NCI-H187 (cell line): ENCODE measurements around the gene NRL.

ENCODE experiments used
- DNase-seq, 2 experiments: peaks; one replicate each; lab custom pipeline; 2025; lab: John Stamatoyannopoulos, UW

Gene NRL

DNA sequence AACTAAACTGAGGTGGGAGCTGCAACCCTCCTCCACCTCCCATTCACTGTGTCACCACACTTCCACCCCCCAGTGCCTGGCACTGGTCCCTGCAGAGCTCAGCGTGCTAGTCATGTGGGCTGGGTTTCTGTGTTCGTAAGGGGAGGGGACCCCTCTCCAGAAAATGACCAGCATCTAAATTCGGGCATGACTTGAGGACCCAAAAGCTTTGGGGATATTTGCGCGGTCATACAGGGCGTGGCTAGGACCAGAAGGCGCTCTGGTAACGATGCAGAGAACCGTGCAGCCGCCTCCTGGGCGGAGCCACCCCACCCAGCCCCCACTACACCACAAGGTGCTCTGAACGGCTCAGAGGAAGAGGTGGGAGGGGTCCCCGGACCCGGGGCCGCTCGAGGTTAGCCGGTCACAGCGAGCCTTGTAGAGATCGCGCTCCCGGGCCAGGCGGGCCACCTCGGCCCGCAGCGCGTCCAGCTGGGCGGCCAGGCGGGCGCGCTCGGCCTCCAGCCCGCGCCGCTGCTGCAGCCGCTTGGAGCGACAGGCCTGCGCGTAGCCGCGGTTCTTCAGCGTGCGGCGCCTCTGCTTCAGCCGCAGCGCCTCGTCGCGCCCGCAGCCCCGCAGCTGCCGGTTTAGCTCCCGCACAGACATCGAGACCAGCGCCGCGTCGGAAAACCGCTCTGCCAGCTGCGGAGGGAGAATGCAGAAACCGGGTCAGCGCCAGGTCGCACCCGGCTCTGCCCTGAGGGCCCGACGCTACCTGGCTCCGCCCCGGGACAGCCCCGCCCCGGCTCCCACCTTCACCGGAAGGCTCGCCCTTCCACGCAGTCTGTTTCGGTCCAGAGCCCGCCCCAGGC, 33.6 kb downstream of the NRL start:
- peak; percentile 42 to 48 for DNase-seq

DNA sequence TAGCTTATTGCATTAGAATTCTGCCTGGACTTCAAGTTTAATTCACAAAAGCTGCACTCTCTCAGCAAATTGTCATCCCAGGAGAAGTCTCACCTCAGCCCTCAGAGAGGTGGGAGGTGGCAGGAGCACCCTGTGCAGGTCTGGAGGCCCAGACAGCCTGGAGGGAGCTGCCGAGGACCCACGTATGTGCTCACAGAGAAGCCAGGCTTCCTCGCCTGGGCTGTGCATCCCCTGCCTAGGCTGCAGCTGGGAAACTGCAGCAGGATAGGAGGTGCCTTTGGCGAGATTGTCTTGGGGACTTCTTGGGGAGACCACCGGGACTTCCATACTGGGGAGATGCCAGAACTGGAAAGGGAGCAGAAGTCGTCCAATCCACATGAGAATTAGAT, 34.6 kb downstream of the NRL start:
- DNase-seq: no peak

DNA sequence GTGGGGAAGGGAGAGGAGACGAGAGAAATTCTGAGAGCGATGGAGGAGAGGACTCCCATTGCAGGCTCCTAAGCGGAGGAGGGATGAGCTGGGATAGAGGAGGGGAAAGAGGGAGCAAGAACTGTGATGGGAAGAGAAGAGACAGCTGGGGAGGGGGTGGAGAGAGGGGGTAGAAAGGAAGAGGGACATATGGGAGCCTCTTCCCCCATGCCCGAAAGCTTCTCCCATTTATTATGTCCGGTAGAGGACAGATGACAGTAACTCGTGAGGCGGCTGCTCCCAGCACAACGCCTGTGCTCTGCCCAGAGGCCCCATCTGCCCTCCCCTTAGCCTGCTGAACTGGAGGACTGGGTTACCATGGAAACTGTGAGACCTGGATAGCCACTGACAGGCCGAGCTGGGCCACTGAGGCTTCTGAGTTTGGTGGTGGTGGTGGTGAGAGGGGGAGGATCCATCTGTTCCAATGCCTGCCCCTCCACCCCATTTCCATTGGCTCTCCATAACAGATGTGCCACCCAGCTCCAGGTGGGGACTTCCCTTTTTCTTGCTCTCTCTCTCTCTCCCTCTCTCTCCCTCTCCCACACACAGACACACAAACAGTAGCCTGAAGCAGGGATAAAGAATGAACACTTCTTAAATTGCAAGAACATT, 35.1 kb downstream of the NRL start:
- no peak for DNase-seq

DNA sequence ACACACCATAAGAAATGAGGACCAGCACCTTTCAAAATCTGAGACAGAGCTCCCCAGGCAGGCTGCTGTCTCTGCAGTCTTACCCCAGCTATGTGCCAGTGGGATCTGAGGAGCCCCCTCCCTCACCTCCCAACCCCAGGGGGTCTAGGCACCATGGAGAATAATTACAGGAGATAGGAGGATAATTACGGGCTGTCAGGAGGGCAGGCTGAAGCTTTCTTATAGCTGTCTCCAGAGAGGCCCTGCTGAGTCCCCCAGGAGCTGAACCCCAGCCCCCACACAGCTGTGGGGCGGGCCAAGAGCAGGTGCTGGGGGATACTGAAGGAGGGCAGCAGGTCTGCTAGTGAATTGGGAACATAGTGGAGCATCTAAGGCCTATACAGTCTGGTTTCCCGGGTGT, 36.6 kb downstream of the NRL start:
- DNase-seq: no peak

DNA sequence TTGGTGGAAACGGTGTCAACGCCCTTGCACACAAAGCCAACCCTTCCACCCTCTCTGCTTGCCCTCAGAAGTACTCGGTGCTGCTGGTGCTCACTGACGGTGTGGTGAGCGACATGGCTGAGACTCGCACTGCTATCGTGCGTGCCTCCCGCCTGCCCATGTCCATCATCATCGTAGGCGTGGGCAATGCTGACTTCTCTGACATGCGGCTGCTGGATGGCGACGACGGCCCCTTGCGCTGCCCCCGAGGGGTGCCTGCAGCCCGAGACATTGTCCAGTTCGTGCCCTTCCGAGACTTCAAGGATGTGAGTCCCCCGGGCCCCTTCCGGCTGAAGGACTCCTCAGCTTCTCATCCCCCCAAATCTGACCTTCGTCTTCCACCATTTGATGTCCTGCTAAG, 37.7 kb downstream of the NRL start:
- DNase-seq: no peak

DNA sequence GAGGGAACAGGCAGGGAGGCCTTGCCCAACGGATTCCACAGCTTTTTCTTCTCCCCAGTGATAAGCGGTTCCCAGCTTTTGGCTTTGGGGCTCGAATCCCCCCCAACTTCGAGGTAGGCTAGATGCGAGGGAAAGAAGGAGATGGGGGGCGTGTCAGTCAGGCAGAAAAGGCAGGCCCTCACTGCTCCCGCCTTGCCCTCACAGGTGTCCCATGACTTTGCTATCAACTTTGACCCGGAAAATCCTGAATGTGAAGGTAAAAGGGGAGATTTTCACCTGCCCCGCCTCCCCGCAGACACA, 38.5 kb downstream of the NRL start:
- no peak for DNase-seq

DNA sequence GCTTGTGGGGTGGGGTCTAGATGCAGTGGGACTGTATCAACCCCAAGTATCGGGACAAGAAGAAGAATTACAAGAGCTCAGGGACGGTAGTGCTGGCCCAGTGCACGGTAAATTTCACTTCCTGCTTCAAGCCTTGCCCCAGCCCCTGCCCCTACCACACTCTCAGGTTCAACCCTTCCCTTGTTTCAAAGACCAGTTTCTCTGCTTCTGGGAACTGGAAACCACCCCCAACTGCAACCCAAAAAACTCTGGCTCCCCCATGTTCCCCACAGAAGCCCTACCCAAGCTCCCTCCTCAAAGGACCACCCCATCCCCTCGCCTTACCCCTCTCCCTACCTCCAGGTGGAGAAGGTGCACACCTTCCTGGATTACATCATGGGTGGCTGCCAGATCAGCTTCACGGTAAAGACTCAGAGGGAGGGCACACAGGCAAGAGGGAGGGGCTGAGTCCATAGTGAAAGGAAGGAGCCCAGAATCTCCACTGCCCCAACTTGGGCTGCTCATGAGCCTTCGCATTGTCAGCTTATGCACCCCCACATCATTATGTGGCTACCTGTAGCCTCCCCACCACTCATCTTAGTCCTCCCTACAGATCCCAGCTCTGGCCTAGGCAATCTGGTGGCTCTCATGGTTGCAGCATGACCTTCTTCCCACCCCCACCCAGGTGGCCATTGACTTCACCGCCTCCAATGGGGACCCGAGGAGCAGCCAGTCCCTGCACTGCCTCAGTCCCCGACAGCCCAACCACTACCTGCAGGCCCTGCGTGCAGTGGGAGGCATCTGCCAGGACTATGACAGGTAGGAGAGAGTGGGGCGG, 39.1 kb downstream of the NRL start:
- DNase-seq: no peak

DNA sequence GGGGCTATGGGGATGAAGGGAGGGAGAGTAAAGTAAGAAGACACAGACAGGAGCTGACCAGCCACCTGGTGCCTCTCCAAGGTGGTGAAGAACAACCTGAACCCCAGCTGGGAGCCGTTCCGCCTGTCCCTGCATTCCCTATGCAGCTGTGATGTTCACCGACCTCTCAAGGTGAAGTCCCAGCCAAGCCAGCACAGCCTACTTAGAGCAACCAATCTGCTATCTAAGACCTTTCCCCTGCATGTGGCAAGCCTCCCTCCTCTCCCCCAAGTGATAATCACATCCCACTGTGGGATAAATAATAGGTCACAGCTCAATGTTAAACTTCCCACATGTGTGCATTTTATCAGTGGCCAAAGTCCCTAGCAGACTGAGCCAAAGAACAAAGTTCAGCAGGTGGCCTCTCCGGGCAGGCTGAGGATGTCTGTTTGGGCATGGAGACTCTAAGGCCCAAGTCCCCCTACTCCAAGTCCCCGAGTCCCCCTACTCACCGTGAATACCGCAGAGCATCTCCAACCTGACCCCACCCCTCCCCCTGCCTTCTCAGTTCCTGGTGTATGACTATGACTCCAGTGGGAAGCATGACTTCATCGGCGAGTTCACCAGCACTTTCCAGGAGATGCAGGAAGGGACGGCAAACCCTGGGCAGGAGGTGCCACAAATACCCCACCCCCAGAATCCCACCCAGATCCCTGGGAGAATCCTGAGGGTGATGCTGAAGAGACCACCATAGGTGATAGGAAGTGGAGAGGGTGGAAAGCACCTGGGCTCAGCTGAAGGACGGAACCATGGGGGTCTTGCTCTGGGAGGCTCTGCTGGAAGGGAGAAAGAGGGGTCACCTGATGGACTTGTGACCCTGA, 39.9 kb downstream of the NRL start:
- DNase-seq: no peak

DNA sequence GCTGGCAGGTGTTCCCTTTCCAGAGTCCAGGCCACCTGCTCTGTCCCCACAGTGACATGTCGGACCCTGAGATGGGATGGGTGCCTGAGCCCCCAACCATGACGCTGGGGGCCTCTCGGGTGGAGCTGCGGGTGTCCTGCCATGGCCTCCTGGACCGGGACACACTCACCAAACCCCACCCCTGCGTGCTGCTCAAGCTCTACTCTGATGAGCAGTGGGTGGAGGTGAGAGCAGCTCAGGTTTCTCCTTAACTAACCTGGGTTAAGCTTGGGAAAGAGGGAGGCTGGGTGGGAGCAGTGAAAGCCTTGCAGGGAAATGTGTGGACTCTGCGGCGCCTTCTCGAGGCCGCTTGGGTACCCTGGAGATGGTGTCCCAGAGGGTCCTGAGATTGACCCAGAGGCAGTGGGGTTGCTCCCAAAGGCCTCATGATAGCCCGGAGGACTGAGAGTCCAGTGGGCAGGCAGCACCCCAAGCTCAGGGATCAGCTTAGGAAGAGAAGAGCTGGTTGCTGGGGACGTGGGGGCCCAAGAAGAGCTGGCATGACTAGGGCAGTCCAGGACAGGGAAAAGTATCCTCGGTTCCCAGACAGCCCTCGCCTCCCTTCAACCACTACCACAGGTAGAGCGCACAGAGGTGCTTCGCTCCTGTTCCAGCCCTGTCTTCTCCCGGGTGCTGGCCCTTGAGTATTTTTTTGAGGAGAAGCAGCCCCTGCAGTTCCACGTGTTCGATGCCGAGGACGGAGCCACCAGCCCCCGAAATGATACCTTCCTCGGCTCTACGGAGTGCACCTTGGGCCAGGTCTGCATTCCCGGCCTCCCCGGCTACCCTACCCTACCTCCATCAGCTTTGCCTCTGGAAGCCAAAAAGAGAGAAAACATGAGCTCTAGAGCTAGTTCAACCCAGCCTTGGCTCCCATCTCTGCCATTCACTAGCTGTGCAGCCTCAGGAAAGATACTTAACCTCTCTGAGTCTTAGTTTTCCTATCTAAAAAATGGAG, 41.6 kb downstream of the NRL start:
- DNase-seq: no peak

DNA sequence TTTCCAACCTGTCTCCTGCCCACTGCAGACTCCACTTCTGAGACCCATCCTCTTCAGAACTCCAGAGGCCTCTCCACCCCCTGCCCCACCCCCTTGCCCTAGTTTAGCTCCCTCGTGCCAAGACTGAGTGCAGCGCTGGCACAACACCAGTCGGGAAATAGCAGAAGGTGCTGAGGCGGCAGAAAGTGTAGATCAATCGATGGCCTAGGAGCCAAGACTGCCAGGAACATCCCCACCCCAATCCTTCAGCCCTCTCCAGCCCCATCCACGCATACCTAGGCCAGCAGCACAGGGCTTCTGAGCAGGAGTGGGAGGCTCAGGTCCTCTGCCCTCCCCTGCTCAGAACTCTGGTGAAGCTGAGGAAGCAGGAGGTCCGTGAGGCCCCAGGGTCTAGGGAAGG, 42.3 kb downstream of the NRL start:
- no peak for DNase-seq

DNA sequence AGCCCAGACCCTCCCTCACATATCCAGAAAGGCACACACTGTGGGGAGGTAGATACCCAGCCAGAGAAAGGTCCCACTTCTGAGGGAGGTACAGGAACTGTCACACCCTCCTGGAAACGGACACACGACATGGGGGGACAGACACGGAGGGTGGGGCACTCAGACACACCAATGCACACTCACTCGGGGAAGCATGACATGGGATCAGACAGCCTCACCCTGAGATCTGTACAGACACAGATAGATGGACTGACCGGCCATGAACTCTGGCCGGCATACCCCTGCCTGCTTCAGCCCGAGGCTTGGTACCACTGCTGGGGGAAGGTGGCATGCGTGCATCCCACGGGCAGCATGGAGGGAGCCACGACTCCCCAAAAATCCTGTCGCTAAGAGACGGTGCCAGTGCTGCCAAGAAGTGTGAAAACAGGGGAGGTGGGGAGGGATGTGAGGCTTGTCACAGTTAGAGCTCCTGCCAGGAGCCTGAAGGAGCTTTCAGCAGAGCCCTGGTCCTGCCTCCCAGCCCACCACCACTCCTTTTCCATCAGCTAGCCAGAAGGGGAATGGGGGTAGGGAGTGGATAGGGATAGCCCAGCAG, 42.8 kb downstream of the NRL start:
- DNase-seq: no peak

DNA sequence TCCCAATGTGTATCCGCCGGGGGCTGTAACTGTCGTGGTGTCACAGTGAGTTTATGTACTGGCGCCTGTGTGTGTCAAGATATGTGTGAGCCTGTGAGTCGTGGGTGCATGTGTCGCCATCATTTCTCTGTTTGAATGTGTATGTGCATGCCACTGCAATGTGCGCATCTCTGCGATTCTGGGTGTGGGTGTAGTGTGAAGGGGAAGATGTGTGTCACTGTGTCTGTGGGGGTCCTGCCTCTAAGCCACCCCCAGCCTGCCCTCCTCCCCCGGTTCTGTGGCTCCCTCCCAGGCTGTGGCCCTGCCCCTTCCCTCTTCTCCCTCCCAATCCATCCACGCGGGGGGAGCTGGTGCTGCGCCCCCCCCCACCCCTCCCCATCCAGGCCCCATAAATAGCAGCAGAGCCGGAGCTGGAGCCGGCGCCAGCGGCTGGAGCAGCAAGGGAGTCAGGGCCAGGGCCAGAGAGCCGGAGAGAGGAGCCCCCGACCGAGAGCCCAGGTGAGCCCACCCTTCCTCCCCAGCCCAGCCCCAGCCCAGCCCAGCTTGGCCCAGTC, 43.5 kb downstream of the NRL start, which contains the start of gene CPNE6:
TSS of gene CPNE6 (plus strand) at position 419 of the 554 bp plus-strand sequence. CDS start 1,375 bp downstream, outside the sequence.
- DNase-seq: no peak

DNA sequence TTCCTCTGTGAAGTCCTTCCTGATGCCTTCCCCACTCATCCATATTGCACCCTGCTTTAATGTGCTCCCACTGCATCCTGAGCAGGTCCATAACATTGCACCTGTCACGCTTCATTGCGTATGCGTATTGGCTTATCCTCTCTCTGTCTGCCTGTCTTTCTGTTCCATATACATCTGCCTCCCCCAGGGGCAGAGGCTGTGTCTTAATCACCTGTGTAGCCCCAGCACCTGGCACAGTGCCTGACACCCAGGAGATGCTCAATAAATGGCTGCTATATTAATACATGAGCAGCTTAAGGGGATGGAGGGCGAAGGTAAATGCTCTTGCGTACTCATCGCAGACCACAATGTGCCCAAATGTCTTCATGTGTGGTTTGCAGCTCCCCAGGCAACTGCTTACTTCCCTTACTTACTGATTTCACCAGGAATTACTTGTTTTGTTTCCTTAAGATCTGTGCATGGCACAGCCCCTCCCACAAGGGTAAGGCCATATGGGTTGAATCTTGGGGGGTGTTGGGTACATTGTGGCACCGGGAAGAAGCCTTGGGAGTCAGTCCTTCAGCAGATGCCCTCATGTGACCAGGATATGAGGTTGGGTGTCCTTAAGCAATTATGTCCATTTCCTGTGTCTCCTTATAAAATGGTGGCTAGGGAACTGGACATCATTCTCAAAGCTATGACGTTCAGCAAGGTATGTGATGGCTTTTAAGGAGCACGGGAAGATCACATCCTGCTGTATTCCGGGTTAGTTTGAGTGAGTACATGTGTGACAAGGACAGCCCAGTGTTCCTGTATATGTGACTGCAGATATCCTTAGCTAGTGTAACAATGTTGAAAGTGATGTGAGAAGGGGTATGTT, 44.2 kb downstream of the NRL start:
- peak; percentile 43 to 44 for DNase-seq

DNA sequence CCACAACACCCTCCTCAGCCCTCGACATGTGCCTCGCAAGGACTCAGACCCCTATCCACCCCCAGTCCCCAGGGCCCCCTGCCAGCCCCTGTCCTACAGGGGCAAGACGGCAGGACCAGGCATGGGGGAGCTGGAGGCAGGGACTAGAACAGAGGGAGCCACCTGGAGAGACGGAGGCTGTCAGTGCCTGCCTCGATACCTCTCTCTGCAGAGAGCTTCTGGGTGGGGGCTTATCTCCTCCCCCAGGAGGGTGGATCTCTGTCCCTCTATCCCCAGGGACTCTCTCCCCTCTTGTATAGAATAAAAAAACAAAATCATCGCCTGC, 45.4 kb downstream of the NRL start:
- no peak for DNase-seq

DNA sequence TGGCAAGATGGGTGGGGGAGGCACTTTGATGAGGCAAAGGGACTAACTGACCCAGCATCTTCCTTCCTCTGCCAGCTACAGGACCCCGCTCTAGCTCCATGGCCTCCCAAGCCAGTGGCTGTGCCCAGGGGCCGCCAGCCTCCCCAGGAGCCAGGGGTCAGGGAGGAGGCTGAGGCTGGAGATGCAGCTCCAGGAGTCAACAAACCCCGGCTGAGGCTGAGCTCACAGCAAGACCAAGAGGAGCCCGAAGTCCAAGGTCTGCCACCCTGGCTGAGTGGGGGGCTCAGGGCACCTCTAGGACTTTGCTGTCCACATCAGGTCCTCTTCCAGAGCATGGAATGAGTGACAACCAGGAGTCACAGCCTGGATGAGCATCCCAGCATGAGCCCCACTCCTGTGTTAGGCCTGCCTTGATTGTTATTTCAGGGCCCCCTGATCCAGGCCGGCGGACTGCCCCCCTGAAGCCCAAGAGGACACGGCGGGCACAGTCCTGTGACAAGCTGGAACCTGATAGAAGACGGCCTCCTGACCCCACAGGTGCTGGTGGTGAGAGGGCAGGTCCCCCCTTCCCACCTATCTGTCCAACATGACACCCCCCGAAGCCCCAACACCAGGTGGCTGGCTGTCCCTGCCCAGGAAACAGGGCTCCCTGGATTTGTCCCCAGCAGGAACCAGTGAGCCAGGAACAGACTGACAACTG, 45.9 kb downstream of the NRL start:
- DNase-seq: no peak

DNA sequence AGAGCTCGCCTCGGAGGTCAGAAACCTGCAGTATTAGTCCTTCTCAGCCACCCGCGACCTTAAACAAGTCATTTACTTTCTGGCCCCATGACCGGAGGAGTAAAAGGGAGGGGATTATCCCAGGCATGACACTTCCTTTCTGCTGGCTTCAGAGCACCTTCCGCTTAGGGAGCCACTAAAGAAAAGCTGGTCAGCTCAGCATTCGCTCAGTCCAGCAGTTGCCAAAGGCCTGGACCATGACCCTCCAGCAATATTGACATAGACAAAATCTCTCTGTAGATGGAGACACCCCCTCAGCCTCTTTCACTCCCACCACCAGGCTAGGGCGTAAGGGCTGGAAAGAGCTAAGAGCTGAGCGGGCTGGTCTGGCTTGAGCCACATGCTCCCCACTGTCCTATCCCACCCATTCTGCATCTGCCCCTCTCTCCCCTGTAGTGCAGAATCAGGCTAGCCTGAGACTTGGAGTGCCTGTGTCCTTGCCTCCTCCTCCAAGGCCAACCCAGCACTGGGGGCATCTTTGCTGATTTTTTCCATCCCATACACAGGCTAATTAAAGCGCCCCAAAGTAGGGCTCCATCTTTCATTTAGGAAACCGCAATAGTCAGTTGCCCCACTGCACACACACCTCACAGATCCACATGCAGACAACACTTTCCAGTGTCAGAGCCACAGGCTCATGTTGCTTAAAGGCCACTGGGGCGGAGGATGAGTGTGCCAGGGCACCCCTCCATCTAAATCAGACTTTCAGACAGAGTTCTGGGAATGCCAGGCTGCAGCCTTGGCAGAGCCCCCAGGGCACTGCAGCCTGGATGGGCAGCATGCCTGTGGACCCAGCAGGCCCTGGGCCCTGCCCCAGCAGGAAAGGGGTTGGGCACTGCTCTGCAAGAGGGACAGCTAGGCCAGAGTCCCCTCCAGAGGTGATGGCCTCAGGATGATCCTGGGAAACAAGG, 47.3 kb downstream of the NRL start:
- no peak for DNase-seq

DNA sequence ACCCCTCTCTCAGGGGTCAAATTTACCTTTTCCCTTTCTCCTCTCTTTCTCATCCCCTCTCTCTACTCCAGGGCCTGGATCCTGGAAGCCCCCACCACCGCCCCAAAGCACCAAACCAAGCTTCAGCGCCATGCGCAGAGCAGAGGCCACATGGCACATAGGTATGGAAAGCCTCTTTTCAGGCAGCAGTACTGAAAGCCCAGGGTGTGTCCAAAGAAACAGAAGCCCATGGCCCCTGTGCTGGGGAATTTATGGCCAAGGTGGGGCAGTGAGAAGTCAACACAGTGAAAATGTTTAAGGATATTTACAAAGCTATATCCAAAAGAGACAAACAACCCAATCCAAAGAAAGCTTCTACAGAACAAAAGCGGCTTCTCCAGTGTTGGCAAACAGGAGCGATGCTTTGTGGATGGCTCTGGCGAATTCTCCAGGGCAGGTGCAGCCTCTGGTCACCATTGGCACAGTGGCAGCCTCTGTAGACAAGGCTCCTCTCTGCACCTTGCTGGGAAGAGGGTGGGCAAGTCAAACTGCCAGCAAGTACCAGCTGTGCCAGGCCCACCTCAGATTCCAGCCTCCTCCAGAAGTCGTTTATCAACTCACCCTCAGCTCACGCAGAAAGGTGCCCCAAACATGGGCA, 48.1 kb downstream of the NRL start:
- DNase-seq: no peak
